IPS DF 6.9 (cell line): ENCODE data around the gene SERPINH1.

Experiments
- DNase-seq: peaks from one replicate; pipeline ENCODE4 v3.0.0-alpha.2; 2013; ENCODE audit warnings: low read depth, low spot score
- H3K27ac ChIP-seq: one replicate; pipeline ENCODE4 v1.5.1; 2013; ENCODE audit warnings: low read length, control low read depth
- H3K27me3 ChIP-seq: 2 replicates; pipeline ENCODE4 v1.6.1; 2013; ENCODE audit warnings: mild to moderate bottlenecking, low read length; ENCODE audit not compliant: control insufficient read depth, insufficient read depth
- H3K36me3 ChIP-seq: 2 replicates; pipeline ENCODE4 v1.6.1; 2013; ENCODE audit warnings: low read length; ENCODE audit not compliant: control insufficient read depth, insufficient read depth
- H3K4me1 ChIP-seq: 2 replicates; pipeline ENCODE4 v1.6.1; 2013; ENCODE audit warnings: low read length; ENCODE audit not compliant: control insufficient read depth, insufficient read depth
- H3K4me3 ChIP-seq: 2 replicates; pipeline ENCODE4 v1.5.1; 2013; ENCODE audit warnings: mild to moderate bottlenecking, low read length
- H3K9me3 ChIP-seq: 2 replicates; pipeline ENCODE4 v1.6.1; 2013; ENCODE audit warnings: low read length, inconsistent platforms; ENCODE audit not compliant: control insufficient read depth, insufficient read depth
- WGBS: extraction: QIAGEN DNeasy Blood & Tissue Kit; methylation state at CpG from one replicate; pipeline ENCODE4 v1.1.7; 2013; ENCODE audit warnings: mixed read lengths, missing lambda C conversion rate; ENCODE audit not compliant: insufficient read length, insufficient coverage; 5-methylcytosine and 5-hydroxymethylcytosine counted together

SERPINH1 gene

GRCh38 chr11:75600356-75600755 is 38.3 kb downstream of the SERPINH1 start:
- Histone ChIP-seq H3K9me3 (no peaks in the 10 kb centered on the region), H3K27me3 (no peaks in the 10 kb centered on the region), H3K36me3 (no peaks in the 10 kb centered on the region), H3K27ac (no peak overlapping the region), H3K4me1 (no peaks in the 10 kb centered on the region), H3K4me3 (no peak overlapping the region)
- no peak for DNase-seq
- WGBS: no CpG with 5 or more reads among the region's 3 CpGs

GRCh38 chr11:75601494-75601893 is 39.4 kb downstream of the SERPINH1 start:
- H3K27ac ChIP-seq: no peak overlapping the region
- DNase-seq: no peak
- no peaks in the 10 kb centered on the region for H3K9me3 ChIP-seq
- no CpG with 5 or more reads among the region's 7 CpGs for WGBS
- H3K36me3 ChIP-seq: no peaks in the 10 kb centered on the region
- H3K4me3 ChIP-seq: no peak overlapping the region
- no peaks in the 10 kb centered on the region for H3K27me3 ChIP-seq
- H3K4me1 ChIP-seq: no peaks in the 10 kb centered on the region

GRCh38 chr11:75602951-75603350 is 40.9 kb downstream of the SERPINH1 start:
- no CpG with 5 or more reads among the region's 8 CpGs for WGBS
- Histone ChIP-seq H3K4me1 (no peaks in the 10 kb centered on the region), H3K36me3 (no peaks in the 10 kb centered on the region), H3K9me3 (no peaks in the 10 kb centered on the region), H3K27me3 (no peaks in the 10 kb centered on the region), H3K4me3 (no peak overlapping the region), H3K27ac (no peak overlapping the region)
- DNase-seq: no peak

GRCh38 chr11:75603791-75604736 is 42.0 kb downstream of the SERPINH1 start:
- WGBS: no CpG with 5 or more reads among the region's 16 CpGs
- Histone ChIP-seq H3K4me3 (no peak overlapping the region), H3K27me3 (no peaks in the 10 kb centered on the region), H3K4me1 (no peaks in the 10 kb centered on the region), H3K36me3 (no peaks in the 10 kb centered on the region), H3K27ac (no peak overlapping the region), H3K9me3 (no peaks in the 10 kb centered on the region)
- no peak for DNase-seq

GRCh38 chr11:75606099-75606498 is 44.0 kb downstream of the SERPINH1 start:
- 100% methylated on average over 1 of the region's 8 CpGs for whole genome bisulfite sequencing
- H3K27ac ChIP-seq: no peak overlapping the region
- no peaks in the 10 kb centered on the region; the same call in 1 of the 2 replicates for H3K4me1 ChIP-seq
- no peaks in the 10 kb centered on the region for H3K27me3 ChIP-seq
- H3K9me3 ChIP-seq: no peaks in the 10 kb centered on the region
- H3K36me3 ChIP-seq: no peaks in the 10 kb centered on the region
- H3K4me3 ChIP-seq: no peak overlapping the region
- no peak for DNase-seq

- Histone ChIP-seq H3K27me3 (no peaks in the 10 kb centered on the region), H3K27ac (no peak overlapping the region), H3K36me3 (no peaks in the 10 kb centered on the region), H3K4me3 (no peak overlapping the region), H3K9me3 (no peaks in the 10 kb centered on the region), H3K4me1 (no peaks in the 10 kb centered on the region; the same call in 1 of the 2 replicates)
- no peak for DNase-seq
- WGBS: no CpG with 5 or more reads among the region's 3 CpGs
These were observed 49.8 kb downstream of the SERPINH1 start for GRCh38 chr11:75611823-75612222.

GRCh38 chr11:75615751-75616150 is 53.7 kb downstream of the SERPINH1 start:
- no peaks in the 10 kb centered on the region; the same call in 1 of the 2 replicates for H3K4me1 ChIP-seq
- H3K4me3 ChIP-seq: no peak overlapping the region
- no peaks in the 10 kb centered on the region for H3K36me3 ChIP-seq
- DNase-seq: no peak
- WGBS: no CpG with 5 or more reads among the region's 7 CpGs
- no peak overlapping the region for H3K27ac ChIP-seq
- no peaks in the 10 kb centered on the region for H3K27me3 ChIP-seq
- H3K9me3 ChIP-seq: no peaks in the 10 kb centered on the region

- H3K27me3 ChIP-seq: no peaks in the 10 kb centered on the region
- no peak overlapping the region for H3K4me3 ChIP-seq
- no peak overlapping the region for H3K27ac ChIP-seq
- H3K9me3 ChIP-seq: no peaks in the 10 kb centered on the region
- no CpG with 5 or more reads among the region's 5 CpGs for WGBS
- H3K4me1 ChIP-seq: no peaks in the 10 kb centered on the region
- DNase-seq: no peak
- no peaks in the 10 kb centered on the region for H3K36me3 ChIP-seq
These were observed 54.2 kb downstream of the SERPINH1 start for GRCh38 chr11:75616281-75616680.
